HuH-7.5 (cell line): ENCODE results near the gene CHST11.

Experiments used
- DNase-seq: peaks from one replicate; pipeline ENCODE4 v3.0.0; 2011; ENCODE audit warnings: low spot score

Gene CHST11

GRCh38 chr12:104583301-104583700 lies 126.6 kb downstream of the CHST11 start:
- no peak for DNase-seq

DNA sequence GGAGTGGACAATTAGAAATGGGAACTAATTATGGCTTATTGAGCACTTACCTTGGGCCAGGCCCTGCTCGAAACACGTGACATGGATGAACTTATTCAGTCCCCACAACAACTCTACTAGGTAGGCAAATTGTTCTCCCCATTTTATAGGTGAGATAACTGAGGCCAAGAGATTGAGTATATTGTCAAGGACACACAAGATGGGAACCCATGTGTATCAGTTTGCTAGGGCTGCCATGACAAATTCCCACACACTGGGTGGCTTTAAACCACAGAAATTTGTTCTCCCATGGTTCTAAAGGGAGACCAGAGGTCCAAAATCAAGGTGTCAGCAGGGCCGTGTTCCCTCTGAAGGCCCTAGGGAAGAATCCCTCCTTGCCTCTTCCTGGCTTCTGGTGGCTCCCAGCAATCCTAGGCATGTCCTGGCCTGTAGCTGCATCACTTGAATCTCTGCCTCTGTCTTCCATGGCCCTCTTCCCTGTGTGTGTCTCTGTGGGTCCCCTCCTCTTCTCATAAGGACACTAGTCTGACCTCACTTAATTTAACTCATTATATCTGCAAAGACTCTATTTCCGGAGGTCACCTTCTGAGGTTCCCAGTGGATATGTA lies 128.8 kb downstream of the CHST11 start:
- no peak for DNase-seq

DNA sequence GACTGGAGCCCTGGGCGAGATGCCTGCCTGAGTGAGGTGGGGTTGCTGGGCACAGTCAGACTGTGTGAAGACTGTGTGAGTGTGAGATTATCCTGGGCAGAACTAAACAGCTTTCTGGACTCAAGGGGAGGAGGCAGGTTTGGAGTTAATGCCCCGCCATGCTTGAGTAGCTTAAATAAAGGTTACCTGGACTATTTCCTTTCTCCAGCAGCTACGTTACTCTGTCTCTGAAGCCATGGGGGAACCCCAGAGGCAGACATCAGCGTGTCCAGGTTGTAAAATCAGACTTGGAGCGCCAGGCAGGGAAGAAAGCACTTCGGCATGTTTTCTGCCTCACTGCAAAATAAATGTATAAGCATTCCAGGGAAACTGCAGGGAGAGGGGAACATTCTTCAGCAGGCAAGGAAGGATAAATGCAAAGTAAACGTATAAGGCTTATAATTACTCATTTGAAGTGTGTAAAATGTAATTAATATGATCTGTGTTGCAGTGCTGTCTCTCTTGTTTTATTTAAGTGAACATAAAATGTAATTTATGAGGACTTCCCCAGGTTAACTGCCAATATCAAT lies 129.7 kb downstream of the CHST11 start:
- no peak for DNase-seq

DNA sequence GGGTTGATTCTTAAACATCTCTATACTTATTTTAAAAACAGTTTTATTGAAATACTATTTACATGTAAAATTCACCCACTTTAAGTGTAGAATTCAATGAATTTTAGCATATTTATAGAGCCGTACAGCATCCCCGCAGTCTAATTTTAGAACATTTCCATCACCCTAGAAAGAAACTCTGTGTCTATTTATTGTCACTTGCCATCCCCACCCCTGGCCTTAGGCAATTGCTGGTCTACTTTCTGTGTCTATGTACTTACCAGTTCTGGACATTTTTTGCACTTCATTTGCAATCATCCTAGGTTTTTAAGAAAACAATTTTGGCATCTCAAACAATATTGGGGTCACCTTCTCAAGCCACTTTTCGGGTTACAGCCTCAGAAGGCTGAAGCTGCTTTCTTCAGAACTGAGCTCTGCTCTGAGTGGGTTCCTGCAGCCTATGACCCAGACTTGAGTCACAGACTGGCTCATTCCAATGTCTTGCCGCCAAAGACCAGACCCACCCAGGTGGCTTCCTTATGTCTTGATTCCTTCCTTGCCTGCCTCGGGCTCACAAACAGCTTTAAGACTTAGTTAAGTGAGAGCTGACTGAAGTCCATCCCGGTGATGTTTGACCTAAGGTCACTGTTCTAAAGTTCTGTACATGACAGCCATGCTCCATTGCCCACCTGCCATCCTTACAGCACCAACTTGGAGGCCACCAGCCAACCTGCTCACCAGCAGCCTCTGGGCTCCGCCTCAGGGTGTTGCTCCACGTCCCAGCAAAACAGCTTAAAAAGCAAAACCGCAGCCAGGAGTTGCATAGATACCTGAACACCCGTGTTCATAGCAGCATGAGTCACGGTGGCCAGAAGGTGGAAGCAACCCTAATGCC lies 131.5 kb downstream of the CHST11 start:
- DNase-seq = no peak

DNA sequence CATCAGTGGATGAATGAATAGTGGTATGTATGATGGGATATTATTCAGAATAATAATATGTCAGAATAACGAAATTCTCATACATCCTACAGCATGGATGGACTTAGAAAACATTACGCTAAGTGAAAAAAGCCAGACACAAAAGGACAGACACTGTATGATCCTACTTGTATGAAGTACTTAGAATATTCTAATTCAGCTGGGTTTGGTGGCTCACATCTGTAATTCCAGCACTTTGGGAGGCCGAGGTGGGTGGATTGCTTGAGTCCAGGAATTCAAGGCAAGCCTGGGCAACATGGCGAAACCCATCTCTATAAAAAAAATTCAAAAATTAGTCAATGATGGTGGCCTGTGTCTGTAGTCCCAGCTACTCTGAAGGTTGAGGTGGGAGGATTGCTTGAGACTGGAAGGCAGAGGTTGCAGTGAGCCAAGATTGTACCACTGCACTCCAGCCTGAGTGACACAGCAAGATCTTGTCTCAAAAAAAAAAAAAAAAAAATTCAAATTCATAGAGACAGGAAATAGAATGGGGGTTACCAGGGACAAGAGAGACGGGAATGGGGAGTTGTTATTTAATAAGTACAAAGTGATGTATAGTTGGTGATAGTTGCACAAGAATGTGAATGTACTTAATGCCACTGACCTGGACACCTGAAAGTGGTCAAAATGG lies 132.3 kb downstream of the CHST11 start:
- DNase-seq = no peak

- DNase-seq = no peak
These were observed 133.3 kb downstream of the CHST11 start for GRCh38 chr12:104590022-104590421.

GRCh38 chr12:104591257-104591885 lies 134.6 kb downstream of the CHST11 start:
- DNase-seq = no peak

GRCh38 chr12:104593482-104593881 lies 136.7 kb downstream of the CHST11 start:
- DNase-seq = no peak

DNA sequence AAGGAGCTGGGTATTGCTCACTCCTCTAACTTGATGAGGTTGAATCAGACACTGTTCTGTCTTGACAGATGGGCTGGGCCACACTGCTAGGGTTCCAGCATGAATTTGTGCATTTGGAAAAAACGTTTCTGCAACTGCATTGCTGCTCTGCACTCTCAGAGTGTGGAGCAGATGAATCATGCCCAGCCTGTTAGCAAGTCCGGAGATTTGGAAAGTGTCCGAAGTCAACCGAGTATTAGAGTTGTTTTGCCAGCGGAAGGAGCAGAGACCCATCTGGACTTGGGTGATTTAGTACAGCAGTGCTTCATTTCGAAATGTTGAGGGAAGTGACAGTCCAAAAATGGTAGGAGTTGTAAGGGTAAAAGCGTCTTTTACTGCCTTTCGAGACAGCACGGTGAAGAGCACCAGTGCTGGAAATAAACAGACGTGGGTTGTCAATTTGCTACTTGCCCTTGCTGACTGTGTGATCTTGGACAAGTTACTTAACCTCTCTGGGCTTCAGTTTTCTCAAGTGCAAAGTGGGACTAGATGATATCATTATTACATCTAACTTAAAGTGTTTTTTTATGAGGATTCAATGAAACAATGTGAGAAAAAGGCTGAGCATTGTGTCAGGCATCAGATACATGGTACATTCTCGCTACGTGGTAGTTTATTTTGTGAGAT lies 139.5 kb downstream of the CHST11 start:
- DNase-seq = no peak

DNA sequence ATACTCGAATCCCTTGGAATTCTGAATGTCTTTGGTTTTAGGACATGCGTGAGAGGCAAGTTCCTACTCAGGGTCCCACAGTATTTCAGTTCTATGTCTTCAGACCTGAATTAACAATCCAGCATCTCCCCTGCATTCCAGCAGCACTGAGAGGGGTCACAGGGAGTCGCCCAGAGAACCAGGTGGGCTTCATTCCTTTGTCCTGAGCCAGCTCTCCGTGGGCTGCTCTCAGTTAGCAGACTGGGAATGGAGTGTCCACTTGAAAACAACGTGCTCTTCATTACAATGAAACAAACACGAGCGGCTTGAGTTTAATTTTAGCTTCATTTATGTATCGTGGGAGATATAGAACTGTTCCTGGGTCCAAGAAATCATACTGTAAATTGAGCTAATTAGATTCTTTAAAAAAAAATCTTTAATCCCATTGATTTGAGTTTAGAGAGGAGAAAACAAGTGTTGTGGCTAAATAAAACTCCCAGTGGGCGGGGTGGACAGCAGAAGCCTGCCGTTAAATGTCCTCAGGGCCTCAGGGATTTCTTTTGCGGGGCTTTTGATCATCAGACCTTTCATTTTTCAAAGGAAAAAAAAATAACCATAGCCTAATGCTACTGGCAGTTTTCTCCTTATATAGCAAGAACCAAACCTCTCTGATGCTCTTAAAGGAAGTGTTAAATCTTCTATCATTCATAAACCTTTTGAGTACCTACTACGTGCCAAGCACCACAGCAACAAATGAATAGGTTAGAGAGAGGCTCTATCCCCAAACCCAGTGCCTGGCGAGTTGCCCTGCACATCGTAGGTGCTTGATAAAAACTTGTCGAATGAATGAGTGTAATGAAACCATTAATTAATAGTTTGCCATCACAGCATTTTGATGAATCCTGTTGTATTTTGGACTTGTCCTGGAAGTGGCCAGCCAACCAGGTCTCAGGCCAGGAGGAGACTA lies 140.4 kb downstream of the CHST11 start:
- DNase-seq = no peak

GRCh38 chr12:104598342-104599271 lies 141.9 kb downstream of the CHST11 start:
- no peak for DNase-seq

DNA sequence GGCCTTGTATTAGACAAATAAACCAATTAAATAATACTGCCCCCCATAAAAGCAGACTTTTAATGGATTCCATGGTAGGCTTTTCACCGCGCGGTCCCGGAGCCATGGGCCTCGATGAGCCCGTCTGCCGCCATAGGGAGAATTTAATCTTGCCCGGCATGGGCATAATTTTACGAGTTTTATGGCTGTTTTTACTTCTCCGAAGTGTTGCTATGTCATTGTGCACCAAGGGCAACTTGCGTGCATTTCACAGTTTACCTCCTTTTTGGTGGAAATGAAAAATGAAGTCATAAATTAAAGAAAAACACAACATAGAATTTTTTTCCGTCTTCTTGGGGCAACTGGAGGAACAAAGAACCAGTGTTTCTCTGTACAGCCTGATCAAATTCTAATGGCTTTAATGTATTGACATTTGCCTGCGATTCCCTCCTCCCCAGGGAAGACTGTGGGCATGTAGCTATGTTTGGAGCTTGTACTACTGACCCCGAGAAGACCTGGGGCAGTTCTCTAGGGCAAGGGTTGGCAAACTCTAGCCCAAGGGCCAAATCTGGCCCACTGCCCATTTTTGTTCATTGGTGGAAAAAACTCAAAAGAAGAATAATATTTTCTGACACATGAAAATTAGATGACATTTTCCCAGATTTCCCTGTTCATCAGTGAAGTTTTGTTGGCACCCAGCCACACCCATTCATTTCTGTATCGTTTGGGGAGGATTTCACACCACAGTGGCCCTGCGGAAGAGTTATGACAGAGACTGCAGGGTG lies 142.7 kb downstream of the CHST11 start:
- no peak for DNase-seq

- DNase-seq = no peak
These were observed 143.4 kb downstream of the CHST11 start for GRCh38 chr12:104600036-104600712.

GRCh38 chr12:104600790-104601739 lies 144.3 kb downstream of the CHST11 start:
- no peak for DNase-seq

- no peak for DNase-seq
These were observed 145.7 kb downstream of the CHST11 start for GRCh38 chr12:104602406-104602805.

GRCh38 chr12:104602896-104603295 lies 146.1 kb downstream of the CHST11 start:
- DNase-seq = no peak

DNA sequence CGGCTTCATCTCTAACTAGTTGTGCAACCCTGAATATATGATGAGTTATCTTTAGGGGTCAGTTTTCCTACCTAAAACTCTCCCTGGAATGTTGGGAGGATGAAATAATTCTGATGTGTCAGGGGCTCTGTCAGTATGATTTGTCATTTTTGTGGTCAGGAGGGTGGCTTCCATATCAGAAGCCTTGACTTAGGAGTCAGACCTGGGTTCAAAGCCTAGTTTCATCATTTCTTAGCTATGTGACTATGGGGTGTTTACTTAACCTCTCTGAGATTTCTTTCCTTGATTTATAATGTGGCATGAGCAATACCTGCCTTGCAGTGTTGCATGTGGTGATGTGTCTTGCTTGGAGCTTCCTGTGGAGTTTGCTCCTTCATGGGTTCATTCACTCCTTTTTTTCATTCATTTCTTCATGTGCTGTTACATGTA lies 146.8 kb downstream of the CHST11 start:
- no peak for DNase-seq
